MM.1S (cell line): ENCODE measurements around the gene SNW1.
"Not testable (repeated sequence)": the region's sequence is repeated elsewhere in the genome, so short reads cannot be mapped to it uniquely, and the experiment has no call there.

ENCODE experiments used
- DNase-seq: peaks from one replicate; pipeline ENCODE4 v3.0.0-alpha.2; 2015
- H2AFZ ChIP-seq: fragments of 300-600 bp; sonication (generic); 2 replicates; pipeline ENCODE4 v1.6.0; 2016; ENCODE audit warnings: antibody characterized with exemption, low read length
- H3F3A ChIP-seq: fragments of 300-600 bp; sonication (generic); 2 replicates; pipeline ENCODE4 v1.6.1; 2016; ENCODE audit warnings: mild to moderate bottlenecking, antibody characterized with exemption, low read length, moderate library complexity, mixed read lengths; ENCODE audit not compliant: insufficient read depth
- H3K27ac ChIP-seq: fragments of 300-600 bp; sonication (generic); 2 replicates; pipeline ENCODE4 v1.5.1; 2016; ENCODE audit warnings: mild to moderate bottlenecking, low read length
- H3K27me3 ChIP-seq: fragments of 300-600 bp; sonication (generic); replicated peaks from 2 replicates; pipeline ENCODE4 v1.6.0; 2016; ENCODE audit warnings: low read length; ENCODE audit not compliant: insufficient read depth
- H3K36me3 ChIP-seq: fragments of 300-600 bp; sonication (generic); replicated peaks from 2 replicates; pipeline ENCODE4 v1.6.1; 2016; ENCODE audit warnings: mild to moderate bottlenecking, low read length, mixed read lengths; ENCODE audit not compliant: insufficient read depth
- H3K4me1 ChIP-seq: fragments of 300-600 bp; sonication (generic); 2 replicates; pipeline ENCODE4 v1.6.1; 2016; ENCODE audit warnings: low read length, mixed read lengths
- H3K4me2 ChIP-seq: fragments of 300-600 bp; sonication (generic); 2 replicates; pipeline ENCODE4 v1.6.0; 2016; ENCODE audit warnings: low read depth, low read length
- H3K4me3 ChIP-seq: fragments of 300-600 bp; sonication (generic); 2 replicates; pipeline ENCODE4 v1.5.1; 2016; ENCODE audit warnings: low read length, mixed read lengths
- H3K79me2 ChIP-seq: fragments of 300-600 bp; sonication (generic); 2 replicates; pipeline ENCODE4 v1.6.1; 2016; ENCODE audit warnings: mixed run types, low read length, mixed read lengths
- H3K9ac ChIP-seq: fragments of 300-600 bp; sonication (generic); 2 replicates; pipeline ENCODE4 v1.6.1; 2016; ENCODE audit warnings: low read length, mixed read lengths
- H3K9me2 ChIP-seq: fragments of 300-600 bp; sonication (generic); replicated peaks from 2 replicates; pipeline ENCODE4 v1.6.1; 2016; ENCODE audit warnings: mild to moderate bottlenecking, low read length, mixed read lengths; ENCODE audit not compliant: insufficient read depth
- H3K9me3 ChIP-seq: fragments of 300-600 bp; sonication (generic); replicated peaks from 2 replicates; pipeline ENCODE4 v1.6.1; 2016; ENCODE audit warnings: mild to moderate bottlenecking, low read length, mixed read lengths; ENCODE audit not compliant: insufficient read depth
- H4K20me1 ChIP-seq: fragments of 300-600 bp; sonication (generic); 2 replicates; pipeline ENCODE4 v1.6.1; 2016; ENCODE audit warnings: mild to moderate bottlenecking, low read length, moderate library complexity, mixed read lengths; ENCODE audit not compliant: insufficient read depth
- EZH2 ChIP-seq: fragments of 300-600 bp; sonication (generic); optimal IDR thresholded peaks from 2 replicates; pipeline ENCODE3; 2017; ENCODE audit warnings: low read depth, mild to moderate bottlenecking, antibody characterized with exemption, low read length, mixed read lengths
- EZH2phosphoT487 ChIP-seq: fragments of 300-600 bp; sonication (generic); IDR thresholded peaks from 2 replicates; pipeline ENCODE4 v1.6.1; 2018; ENCODE audit warnings: antibody characterized with exemption, low read length
- TF ChIP-seq, protein P1 (sequence below): fragments of 300-600 bp; sonication (generic); IDR thresholded peaks from 2 replicates; pipeline ENCODE4 v1.5.1; 2016; ENCODE audit warnings: antibody characterized with exemption, low read length, mixed read lengths

SNW1 gene

DNA sequence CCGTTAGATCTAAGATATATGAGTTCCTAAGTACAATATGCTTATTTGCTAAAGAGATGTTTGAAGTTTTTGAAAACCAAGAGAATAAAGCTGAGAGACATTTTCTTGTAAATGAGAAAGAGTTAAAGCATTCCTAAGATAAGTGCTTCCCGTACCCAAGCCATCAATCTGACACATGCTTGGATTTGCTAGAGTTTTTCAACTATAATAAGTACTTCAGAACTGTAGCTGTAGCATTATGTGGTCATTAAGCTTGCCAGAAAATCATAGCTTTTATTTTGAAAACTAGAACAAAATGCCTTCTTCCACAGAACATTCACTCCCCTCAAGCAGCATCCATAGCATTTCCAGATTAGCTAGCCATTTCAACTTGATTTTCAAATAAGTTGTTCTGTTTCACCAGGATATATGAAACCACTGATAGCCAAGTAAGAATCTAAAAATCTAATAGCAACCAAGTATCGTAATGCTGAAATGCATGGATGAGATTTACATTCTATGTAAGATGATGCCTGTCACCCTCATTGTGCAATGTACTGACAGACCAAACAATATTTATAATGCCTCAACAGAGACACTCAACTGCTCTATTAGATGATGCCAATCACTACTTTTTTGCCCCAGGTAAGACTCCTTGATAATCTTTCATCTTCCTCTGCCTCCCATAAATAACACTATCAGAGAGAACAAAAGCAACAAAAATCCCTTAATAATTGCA is 8.0 kb downstream of the SNW1 start:
- DNase-seq: no peak
- no peak overlapping the region for H3K9ac ChIP-seq
- no peaks in the 10 kb centered on the region for H3K9me2 ChIP-seq
- TF ChIP-seq EZH2phosphoT487 (no peak), EZH2 (no peak)
- TF ChIP-seq, protein P1, sequence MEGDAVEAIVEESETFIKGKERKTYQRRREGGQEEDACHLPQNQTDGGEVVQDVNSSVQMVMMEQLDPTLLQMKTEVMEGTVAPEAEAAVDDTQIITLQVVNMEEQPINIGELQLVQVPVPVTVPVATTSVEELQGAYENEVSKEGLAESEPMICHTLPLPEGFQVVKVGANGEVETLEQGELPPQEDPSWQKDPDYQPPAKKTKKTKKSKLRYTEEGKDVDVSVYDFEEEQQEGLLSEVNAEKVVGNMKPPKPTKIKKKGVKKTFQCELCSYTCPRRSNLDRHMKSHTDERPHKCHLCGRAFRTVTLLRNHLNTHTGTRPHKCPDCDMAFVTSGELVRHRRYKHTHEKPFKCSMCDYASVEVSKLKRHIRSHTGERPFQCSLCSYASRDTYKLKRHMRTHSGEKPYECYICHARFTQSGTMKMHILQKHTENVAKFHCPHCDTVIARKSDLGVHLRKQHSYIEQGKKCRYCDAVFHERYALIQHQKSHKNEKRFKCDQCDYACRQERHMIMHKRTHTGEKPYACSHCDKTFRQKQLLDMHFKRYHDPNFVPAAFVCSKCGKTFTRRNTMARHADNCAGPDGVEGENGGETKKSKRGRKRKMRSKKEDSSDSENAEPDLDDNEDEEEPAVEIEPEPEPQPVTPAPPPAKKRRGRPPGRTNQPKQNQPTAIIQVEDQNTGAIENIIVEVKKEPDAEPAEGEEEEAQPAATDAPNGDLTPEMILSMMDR: no peak
- no peak overlapping the region for H3K4me2 ChIP-seq
- no peaks in the 10 kb centered on the region for H3K4me1 ChIP-seq
- peaks cover 53% of the 10 kb centered on the region for H3K79me2 ChIP-seq
- H3K27ac ChIP-seq: no peak overlapping the region
- peaks cover 3% of the 10 kb centered on the region; the same call in 1 of the 2 replicates for H3K36me3 ChIP-seq
- no peaks in the 10 kb centered on the region for H4K20me1 ChIP-seq
- H2AFZ ChIP-seq: no peak overlapping the region
- no peaks in the 10 kb centered on the region for H3K27me3 ChIP-seq
- no peaks in the 10 kb centered on the region for H3F3A ChIP-seq
- H3K9me3 ChIP-seq: no peaks in the 10 kb centered on the region
- H3K4me3 ChIP-seq: no peak overlapping the region

DNA sequence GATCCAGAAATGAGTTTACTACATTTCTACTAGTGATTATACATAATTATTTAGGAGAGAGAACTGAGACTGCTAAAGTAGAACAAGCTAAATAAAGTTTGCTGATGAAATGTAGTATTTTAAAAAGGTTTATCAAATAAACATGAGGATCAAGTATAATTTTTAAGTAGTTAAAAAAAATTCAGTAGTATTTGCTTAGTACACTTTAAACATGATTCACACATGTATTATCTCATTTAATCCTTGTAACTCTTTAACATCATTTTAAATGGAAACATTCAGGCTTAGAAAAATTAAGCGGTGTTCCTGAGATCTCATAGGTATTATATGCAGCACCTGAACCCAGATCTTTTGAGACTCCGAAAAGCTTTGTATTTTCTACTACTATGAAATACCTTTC is 8.7 kb downstream of the SNW1 start:
- Histone ChIP-seq H3K27me3 (no peaks in the 10 kb centered on the region), H3K4me1 (no peaks in the 10 kb centered on the region), H3K4me3 (no peak overlapping the region), H3F3A (no peaks in the 10 kb centered on the region), H3K36me3 (peaks cover 3% of the 10 kb centered on the region; the same call in 1 of the 2 replicates), H3K9me3 (no peaks in the 10 kb centered on the region), H4K20me1 (no peaks in the 10 kb centered on the region), H3K27ac (no peak overlapping the region), H2AFZ (no peak overlapping the region), H3K79me2 (peaks cover 46% of the 10 kb centered on the region), H3K4me2 (no peak overlapping the region), H3K9me2 (no peaks in the 10 kb centered on the region), H3K9ac (no peak overlapping the region)
- no peak for TF ChIP-seq EZH2
- TF ChIP-seq, protein P1: no peak
- TF ChIP-seq EZH2phosphoT487: no peak
- no peak for DNase-seq

DNA sequence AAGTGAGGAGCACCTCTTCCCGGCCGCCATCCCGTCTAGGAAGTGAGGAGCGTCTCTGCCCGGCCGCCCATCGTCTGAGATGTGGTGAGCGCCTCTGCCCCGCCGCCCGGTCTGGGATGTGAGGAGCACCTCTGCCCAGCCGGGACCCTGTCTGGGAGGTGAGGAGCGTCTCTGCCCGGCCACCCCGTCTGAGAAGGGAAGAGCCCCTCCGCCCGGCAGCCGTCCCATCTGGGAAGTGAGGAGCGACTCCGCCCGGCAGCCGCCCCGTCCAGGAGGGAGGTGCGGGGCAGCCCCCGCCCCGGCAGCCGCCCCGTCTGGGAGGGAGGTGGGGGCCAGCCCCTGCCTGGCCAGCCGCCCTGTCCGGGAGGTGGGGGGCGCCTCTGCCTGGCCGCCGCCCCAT is 13.5 kb downstream of the SNW1 start:
- H3K36me3 ChIP-seq, DNase-seq, H2AFZ ChIP-seq, H3F3A ChIP-seq, H3K9me3 ChIP-seq, H3K27ac ChIP-seq, H4K20me1 ChIP-seq, H3K4me2 ChIP-seq, H3K4me1 ChIP-seq, H3K27me3 ChIP-seq, H3K9ac ChIP-seq, H3K4me3 ChIP-seq, H3K9me2 ChIP-seq: not testable (repeated sequence)
- H3K79me2 ChIP-seq: peaks cover 22% of the 10 kb centered on the region

DNA sequence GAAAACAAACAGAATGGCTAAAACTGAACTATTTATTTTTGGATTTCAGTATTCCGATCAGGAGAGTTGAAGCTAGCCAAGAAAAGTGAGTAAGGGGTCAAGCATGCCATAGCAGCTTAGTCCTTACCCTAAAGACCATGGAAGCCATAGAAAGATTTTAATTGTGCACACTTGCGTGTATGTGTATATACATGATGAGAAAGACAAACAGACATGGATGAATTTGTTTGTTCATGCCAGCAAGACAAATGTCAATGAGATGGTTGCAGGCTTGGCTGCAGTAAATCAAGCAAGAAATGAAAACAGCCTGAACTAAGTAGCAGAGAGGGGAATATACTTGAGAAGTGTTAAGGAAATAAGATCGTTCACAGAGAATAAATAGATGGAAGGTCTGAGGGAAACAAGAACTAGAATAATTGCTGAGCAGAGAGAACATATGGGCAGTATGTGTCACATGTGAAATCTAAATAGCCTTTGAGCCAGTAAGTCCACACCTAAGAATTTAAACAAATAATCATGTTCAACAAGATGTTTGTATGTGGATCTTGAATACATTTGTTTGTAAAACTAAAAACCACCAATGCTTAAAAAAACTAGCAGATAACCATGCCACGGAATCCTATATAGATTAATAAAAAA is 14.8 kb downstream of the SNW1 start:
- Histone ChIP-seq H4K20me1 (no peaks in the 10 kb centered on the region), H3K9me2 (no peaks in the 10 kb centered on the region), H3K4me3 (no peak overlapping the region), H3K9me3 (no peaks in the 10 kb centered on the region), H3K27me3 (no peaks in the 10 kb centered on the region), H3K4me1 (no peaks in the 10 kb centered on the region), H3K27ac (no peak overlapping the region), H3F3A (no peaks in the 10 kb centered on the region), H3K9ac (no peak overlapping the region), H2AFZ (no peak overlapping the region), H3K36me3 (peaks cover 3% of the 10 kb centered on the region; the same call in 1 of the 2 replicates), H3K79me2 (peaks cover 13% of the 10 kb centered on the region; the same call in 1 of the 2 replicates), H3K4me2 (no peak overlapping the region)
- TF ChIP-seq EZH2: no peak
- TF ChIP-seq EZH2phosphoT487: no peak
- TF ChIP-seq, protein P1: no peak
- no peak for DNase-seq
